HUES64 (cell line): ENCODE measurements around the gene DIAPH1.

Experiments
- H3K27ac ChIP-seq: 2 replicates; pipeline ENCODE4 v1.7.0; 2013; ENCODE audit warnings: low read depth, low read length, inconsistent platforms
- H3K27me3 ChIP-seq: 2 replicates; pipeline ENCODE4 v1.6.1; 2013; ENCODE audit warnings: mild to moderate bottlenecking, low read length; ENCODE audit not compliant: insufficient read depth
- H3K36me3 ChIP-seq: 2 replicates; pipeline ENCODE4 v1.6.1; 2013; ENCODE audit warnings: mild to moderate bottlenecking, low read length; ENCODE audit not compliant: insufficient read depth
- H3K4me1 ChIP-seq: 2 replicates; pipeline ENCODE4 v1.6.1; 2013; ENCODE audit warnings: mild to moderate bottlenecking, low read length, moderate library complexity; ENCODE audit not compliant: insufficient read depth
- H3K4me3 ChIP-seq: 2 replicates; pipeline ENCODE4 v1.5.1; 2013; ENCODE audit warnings: mild to moderate bottlenecking, low read length, moderate library complexity
- H3K9ac ChIP-seq: 2 replicates; pipeline ENCODE4 v1.6.1; 2013; ENCODE audit warnings: mild to moderate bottlenecking, low read depth, low read length
- H3K9me3 ChIP-seq: 2 replicates; pipeline ENCODE4 v1.6.1; 2013; ENCODE audit warnings: low read depth, low read length; ENCODE audit not compliant: insufficient read depth
- WGBS: fragments of 150-250, 120-280 bp; methylation state at CpG from one replicate; pipeline ENCODE4 v1.1.7; 2013; ENCODE audit warnings: missing lambda C conversion rate; 5-methylcytosine and 5-hydroxymethylcytosine counted together

The DIAPH1 gene

GRCh38 chr5:141609044-141609443, 9.8 kb downstream of the DIAPH1 start:
- Histone ChIP-seq H3K36me3 (no peaks in the 10 kb centered on the region), H3K4me1 (peaks cover 26% of the 10 kb centered on the region), H3K4me3 (no peak overlapping the region), H3K9me3 (no peaks in the 10 kb centered on the region), H3K27me3 (no peaks in the 10 kb centered on the region), H3K9ac (no peak overlapping the region), H3K27ac (no peak overlapping the region)
- 95% methylated on average over 3 of the region's 3 CpGs for WGBS

DNA sequence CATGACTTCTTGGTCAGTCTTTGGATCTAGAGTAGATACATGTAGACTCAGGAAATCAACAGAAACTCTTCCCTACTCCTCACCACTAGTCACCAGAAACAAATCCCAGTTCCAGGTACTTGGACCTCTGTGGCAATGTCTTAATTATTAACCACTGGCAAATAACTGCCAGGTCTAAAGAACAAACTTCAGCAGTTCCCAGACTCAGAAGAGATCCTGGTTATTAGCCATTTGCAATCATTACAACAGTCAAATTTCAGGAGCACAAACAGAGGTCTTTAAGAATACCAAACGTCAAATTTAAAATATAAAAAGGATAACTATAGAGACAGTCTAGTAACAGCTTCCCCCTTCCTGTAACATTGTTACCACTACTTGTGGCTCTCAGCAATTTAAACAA, 10.2 kb downstream of the DIAPH1 start:
- Histone ChIP-seq H3K27ac (no peak overlapping the region), H3K4me1 (peaks cover 21% of the 10 kb centered on the region), H3K36me3 (no peaks in the 10 kb centered on the region), H3K9me3 (no peaks in the 10 kb centered on the region), H3K27me3 (no peaks in the 10 kb centered on the region), H3K9ac (no peak overlapping the region), H3K4me3 (no peak overlapping the region)
- 100% methylated on average over 1 of the region's 1 CpG for WGBS

DNA sequence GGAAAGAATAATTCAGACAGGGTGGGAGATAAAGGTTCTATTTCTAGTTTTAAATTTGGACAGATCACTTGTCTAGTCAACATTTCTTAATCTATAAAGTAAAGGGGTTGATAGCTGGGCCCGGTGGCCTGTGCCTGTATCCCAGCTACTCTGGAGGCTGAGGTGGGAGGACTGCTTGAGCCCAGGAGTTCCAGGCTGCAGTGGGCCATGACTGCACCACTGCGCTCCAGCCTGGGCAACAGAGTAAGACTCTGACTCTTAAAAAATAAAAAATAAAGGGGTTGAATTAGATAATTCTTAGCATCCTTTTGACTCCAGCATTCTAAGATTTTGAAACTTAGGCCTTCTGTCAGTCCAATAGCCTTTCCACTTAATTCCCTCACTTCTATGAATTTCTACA, 10.8 kb downstream of the DIAPH1 start:
- peaks cover 16% of the 10 kb centered on the region for H3K4me1 ChIP-seq
- WGBS: 90% methylated on average over 1 of the region's 2 CpGs
- H3K9me3 ChIP-seq: no peaks in the 10 kb centered on the region
- no peaks in the 10 kb centered on the region for H3K27me3 ChIP-seq
- H3K36me3 ChIP-seq: no peaks in the 10 kb centered on the region
- H3K9ac ChIP-seq: no peak overlapping the region
- no peak overlapping the region for H3K4me3 ChIP-seq
- H3K27ac ChIP-seq: no peak overlapping the region

DNA sequence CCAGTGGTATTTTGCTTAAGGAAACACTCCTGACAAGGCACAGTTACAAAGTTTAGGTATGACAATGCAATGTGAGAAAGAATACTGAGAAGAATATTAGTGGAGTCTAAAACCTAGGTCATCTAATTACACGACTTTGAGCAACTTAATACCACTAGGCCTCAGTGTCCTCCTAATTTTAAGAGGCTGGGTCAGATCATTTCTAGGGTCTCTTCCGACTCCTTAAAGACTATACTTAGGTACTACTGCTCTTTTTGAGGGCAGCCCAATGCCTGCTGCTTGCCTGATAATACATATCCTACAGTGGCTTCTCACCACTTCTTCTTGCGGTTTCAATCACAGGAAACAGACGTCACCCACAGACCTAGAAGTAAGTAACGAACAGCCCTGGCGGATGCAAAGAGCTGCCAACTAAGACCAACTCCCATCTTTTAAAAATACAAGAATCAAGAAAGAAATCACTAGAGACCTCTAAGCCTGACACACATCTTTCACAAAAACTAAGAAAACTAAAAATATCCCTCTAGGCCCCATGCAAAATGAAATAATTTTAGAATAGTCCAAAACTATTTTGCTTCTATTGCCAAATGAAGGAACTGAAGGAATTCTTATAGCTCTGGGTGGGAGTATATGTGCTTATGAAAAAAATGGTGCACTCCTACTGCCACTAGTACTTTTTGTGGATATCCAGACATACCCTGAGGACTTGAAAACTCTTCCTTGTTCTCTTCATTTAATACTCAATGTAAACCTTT, 13.1 kb downstream of the DIAPH1 start:
- H3K27ac ChIP-seq: no peak overlapping the region
- no peak overlapping the region for H3K9ac ChIP-seq
- H3K36me3 ChIP-seq: no peaks in the 10 kb centered on the region
- no peaks in the 10 kb centered on the region for H3K9me3 ChIP-seq
- H3K4me3 ChIP-seq: no peak overlapping the region
- WGBS: 84% methylated on average over 6 of the region's 6 CpGs
- H3K27me3 ChIP-seq: no peaks in the 10 kb centered on the region
- peaks cover 9% of the 10 kb centered on the region for H3K4me1 ChIP-seq

DNA sequence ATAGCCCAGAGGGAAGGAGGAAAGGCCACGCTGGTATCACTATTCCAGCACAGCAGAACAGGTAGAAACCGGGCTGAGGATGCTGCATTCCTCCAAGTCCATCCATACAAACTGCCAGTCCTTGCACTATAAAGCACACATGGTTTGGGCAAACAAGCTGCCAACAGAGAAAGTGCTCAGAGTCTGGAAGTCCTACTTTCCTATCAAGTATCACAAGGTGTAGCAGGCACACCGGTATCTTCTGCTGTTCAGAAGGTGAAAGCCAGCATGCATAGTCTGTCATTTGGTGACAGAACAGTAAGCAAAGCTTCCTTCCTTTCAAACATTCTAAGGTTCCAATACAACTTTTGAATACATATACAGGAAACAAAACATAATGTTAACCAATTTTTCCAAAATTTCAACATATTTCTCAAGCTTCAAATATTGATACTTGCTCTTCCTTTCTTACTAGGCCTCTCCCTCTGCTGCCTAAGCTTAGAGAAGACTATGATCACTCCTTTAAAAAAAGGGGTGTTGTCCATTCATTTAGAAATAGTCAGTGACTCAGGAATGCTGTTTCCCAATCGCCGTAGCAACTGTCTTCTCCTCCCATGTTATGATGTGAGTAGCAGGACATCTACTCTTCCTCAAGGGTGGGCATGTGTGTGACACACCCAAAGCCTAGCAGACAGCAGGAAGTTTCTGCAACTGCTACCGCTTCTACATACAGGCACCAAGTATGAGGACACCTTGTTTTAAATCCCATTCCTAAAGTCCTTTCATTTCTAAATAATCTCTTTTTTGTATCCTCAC, 14.7 kb downstream of the DIAPH1 start:
- Histone ChIP-seq H3K9me3 (no peaks in the 10 kb centered on the region), H3K4me1 (peaks cover 9% of the 10 kb centered on the region), H3K9ac (no peak overlapping the region), H3K27me3 (no peaks in the 10 kb centered on the region), H3K36me3 (no peaks in the 10 kb centered on the region), H3K27ac (no peak overlapping the region), H3K4me3 (no peak overlapping the region)
- WGBS: 90% methylated on average over 6 of the region's 6 CpGs

- Histone ChIP-seq H3K9me3 (no peaks in the 10 kb centered on the region), H3K27me3 (no peaks in the 10 kb centered on the region), H3K4me3 (no peak overlapping the region), H3K9ac (no peak overlapping the region), H3K36me3 (no peaks in the 10 kb centered on the region), H3K27ac (no peak overlapping the region), H3K4me1 (peaks cover 6% of the 10 kb centered on the region; the same call in 1 of the 2 replicates)
- 83% methylated on average over 1 of the region's 1 CpG for WGBS
These were observed 16.2 kb downstream of the DIAPH1 start for GRCh38 chr5:141602606-141603005.

DNA sequence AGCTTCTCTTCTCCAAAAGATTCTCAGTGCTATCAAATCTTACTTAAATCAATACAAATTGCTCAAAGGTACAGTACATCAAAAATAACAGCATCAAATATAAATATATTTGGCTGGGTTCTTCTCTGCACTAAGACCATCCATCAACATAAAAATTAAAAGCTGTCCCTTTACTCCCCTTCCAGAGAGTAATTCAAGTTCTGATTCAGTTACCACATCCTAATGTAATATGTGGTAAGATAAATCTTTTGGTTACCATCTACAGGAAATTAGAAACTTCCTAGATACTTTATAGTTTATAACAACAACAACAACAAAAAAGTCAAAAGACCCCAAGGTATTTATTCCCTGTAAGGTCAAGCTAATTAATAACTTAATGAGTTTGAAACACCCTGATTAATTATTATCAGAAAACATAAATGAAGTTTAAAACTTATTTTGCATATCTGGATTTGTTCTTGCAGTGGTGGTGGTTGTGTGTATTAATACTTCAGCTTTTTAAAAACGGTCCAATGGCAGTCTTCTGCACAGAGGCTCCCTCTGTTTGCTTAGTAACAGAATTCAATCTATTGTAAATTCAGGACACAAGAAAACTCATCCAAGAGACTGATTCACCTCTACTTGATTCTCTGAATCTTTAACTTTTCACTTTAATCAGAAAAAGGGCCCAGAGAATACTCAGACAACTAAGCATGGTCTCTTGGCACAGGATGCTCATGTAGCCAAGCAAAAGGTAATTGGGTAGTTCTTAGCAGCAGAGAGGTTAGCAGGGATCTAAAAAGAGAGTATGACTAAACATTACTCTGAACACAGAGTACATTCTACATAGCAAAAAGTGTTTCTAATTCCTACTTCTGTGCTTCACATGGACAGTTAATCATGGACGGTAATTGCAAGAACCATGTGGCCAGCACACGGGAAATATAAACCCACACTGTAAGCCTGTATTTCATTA, 20.1 kb downstream of the DIAPH1 start:
- WGBS: 90% methylated on average over 3 of the region's 3 CpGs
- H3K27me3 ChIP-seq: no peaks in the 10 kb centered on the region
- H3K9ac ChIP-seq: no peak overlapping the region
- H3K4me1 ChIP-seq: no peaks in the 10 kb centered on the region
- H3K9me3 ChIP-seq: no peaks in the 10 kb centered on the region
- no peak overlapping the region for H3K4me3 ChIP-seq
- no peak overlapping the region for H3K27ac ChIP-seq
- H3K36me3 ChIP-seq: no peaks in the 10 kb centered on the region

GRCh38 chr5:141597814-141598213, 21.0 kb downstream of the DIAPH1 start:
- Histone ChIP-seq H3K9me3 (no peaks in the 10 kb centered on the region), H3K36me3 (peaks cover 3% of the 10 kb centered on the region; the same call in 1 of the 2 replicates), H3K27ac (no peak overlapping the region), H3K4me1 (no peaks in the 10 kb centered on the region), H3K27me3 (no peaks in the 10 kb centered on the region), H3K4me3 (no peak overlapping the region), H3K9ac (no peak overlapping the region)
- 100% methylated on average over 2 of the region's 2 CpGs for WGBS

DNA sequence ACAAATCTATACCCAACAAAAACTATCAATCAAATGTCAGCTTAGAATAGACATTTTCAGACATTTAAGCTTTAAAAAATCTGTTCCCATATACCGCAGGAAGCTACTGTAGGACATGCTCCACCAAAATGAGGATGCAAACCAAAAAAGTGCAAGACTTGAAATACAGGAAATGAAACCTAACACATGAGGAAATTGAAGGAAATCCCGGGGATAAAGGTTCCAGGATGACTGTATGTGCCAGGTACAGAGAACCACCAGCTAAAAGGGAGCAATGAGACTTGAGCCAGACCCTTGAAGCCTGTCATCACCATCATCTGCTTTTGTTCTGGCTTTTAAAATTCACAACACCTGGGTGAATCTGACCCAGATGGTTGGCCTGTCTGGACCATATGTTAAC, 21.4 kb downstream of the DIAPH1 start:
- WGBS: 90% methylated on average over 2 of the region's 2 CpGs
- Histone ChIP-seq H3K9ac (no peak overlapping the region), H3K27me3 (no peaks in the 10 kb centered on the region), H3K27ac (no peak overlapping the region), H3K36me3 (peaks cover 3% of the 10 kb centered on the region; the same call in 1 of the 2 replicates), H3K9me3 (no peaks in the 10 kb centered on the region), H3K4me1 (no peaks in the 10 kb centered on the region), H3K4me3 (no peak overlapping the region)

DNA sequence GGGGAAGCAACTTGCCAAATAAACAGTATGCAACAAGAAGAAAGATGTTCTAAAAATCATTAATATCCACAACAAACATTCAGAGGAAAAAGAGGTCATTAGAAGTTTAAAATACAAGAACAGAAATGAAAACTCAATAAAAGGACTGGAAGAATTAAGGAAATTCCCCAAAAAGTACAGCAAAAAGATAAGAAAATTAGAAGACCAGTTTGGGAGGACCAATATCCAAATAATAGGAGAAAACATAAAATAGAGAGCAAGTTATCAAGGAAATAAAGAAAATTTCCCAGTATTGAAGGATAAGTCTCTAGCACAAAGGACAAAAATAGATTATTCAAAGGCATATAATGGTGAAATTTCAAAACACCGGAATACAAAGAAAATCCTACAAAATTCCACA, 21.9 kb downstream of the DIAPH1 start:
- no peaks in the 10 kb centered on the region for H3K4me1 ChIP-seq
- no peaks in the 10 kb centered on the region for H3K27me3 ChIP-seq
- no peak overlapping the region for H3K27ac ChIP-seq
- no peak overlapping the region for H3K4me3 ChIP-seq
- no peaks in the 10 kb centered on the region for H3K9me3 ChIP-seq
- peaks cover 3% of the 10 kb centered on the region; the same call in 1 of the 2 replicates for H3K36me3 ChIP-seq
- WGBS: 92% methylated on average over 1 of the region's 1 CpG
- no peak overlapping the region for H3K9ac ChIP-seq

DNA sequence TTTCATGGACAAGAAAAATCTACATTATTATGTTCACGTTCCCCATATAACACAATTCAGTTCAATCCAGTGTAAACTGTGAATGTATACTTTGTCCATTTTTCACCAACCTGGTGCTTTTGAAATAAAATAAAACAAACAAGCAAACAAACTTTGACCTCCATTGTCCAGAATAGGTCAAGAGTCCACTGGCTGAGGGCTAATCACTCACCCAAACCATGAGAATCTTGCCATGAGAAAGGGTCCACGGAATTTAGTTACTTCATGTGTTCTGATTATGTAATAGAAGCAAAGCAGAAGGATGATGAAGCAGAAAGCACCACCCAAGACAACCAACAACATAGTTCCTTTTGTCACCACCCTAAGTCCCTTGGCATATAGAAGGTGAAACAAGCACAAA, 28.7 kb downstream of the DIAPH1 start:
- H3K36me3 ChIP-seq: peaks cover 32% of the 10 kb centered on the region
- no peak overlapping the region for H3K27ac ChIP-seq
- H3K4me3 ChIP-seq: no peak overlapping the region
- no peaks in the 10 kb centered on the region for H3K4me1 ChIP-seq
- no peaks in the 10 kb centered on the region for H3K27me3 ChIP-seq
- no peak overlapping the region for H3K9ac ChIP-seq
- H3K9me3 ChIP-seq: no peaks in the 10 kb centered on the region
- WGBS: 98% methylated on average over 2 of the region's 2 CpGs
